Neural cell (in vitro differentiated cells): Measurements from ENCODE around the gene ALK.

ENCODE experiments used
- EP300 ChIP-seq: fragments of 450-650 bp; conservative IDR thresholded peaks from 2 replicates; pipeline ENCODE4 v1.6.1; 2014; ENCODE audit warnings: antibody characterized with exemption, mild to moderate bottlenecking, moderate library complexity; ENCODE audit not compliant: poor library complexity, severe bottlenecking
- EZH2 ChIP-seq: fragments of 200-600, 300-800 bp; shearing (Covaris generic), sonication (generic); IDR thresholded peaks from 2 replicates; pipeline ENCODE4 v1.6.1; 2014; ENCODE audit warnings: antibody characterized with exemption, low read length, borderline replicate concordance, mild to moderate bottlenecking; ENCODE audit not compliant: insufficient read depth, poor library complexity, severe bottlenecking
- MXI1 ChIP-seq: fragments of 450-650 bp; conservative IDR thresholded peaks from 2 replicates; pipeline ENCODE4 v1.6.1; 2014; ENCODE audit warnings: antibody characterized with exemption, mild to moderate bottlenecking; ENCODE audit not compliant: poor library complexity, severe bottlenecking
- POLR2AphosphoS5 ChIP-seq: IDR thresholded peaks from 2 replicates; pipeline ENCODE4 v1.6.1; 2012
- TAF1 ChIP-seq: IDR thresholded peaks from 2 replicates; pipeline ENCODE4 v1.6.1; 2012; ENCODE audit warnings: low read depth
- TF ChIP-seq, protein P1 (sequence below): fragments of 450-650 bp; IDR thresholded peaks from 2 replicates; pipeline ENCODE4 v1.5.1; 2014; ENCODE audit warnings: antibody characterized with exemption, mild to moderate bottlenecking, moderate library complexity; ENCODE audit not compliant: poor library complexity, severe bottlenecking
- TF ChIP-seq, protein P2 (sequence below): IDR thresholded peaks from 2 replicates; pipeline ENCODE4 v1.6.1; 2012; ENCODE audit warnings: borderline replicate concordance

DNA sequence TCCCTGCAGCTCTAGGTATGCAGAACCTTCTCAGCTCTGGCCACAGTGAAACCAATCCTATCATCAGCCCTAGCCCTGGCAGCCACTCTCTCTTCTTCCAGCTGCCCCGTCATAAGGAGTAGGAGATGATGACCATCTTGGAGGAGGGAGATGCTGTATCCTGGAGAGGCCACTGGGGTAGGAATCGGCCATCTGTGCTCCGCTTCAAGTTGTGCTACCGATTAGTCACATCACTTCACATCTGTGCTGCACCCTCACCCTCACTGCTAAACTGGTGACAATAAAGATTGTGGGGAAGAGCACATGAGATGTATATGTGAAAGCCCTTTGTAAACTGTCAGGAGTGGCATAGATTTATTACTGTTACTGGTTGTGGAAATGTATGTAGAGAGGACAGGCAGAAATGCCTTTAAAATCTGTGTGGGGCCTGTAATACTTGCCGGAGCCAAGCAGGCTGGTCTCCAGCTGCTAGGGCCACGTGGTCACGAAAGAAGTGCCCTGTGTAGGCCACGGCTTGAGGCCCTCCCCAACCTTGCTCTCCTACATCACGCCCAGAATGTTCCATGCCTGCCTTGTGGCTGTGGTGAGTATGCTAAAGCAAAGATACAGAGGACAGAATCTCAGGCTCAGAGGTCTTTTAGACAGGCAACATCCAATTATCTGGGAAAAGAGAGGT is 569.3 kb downstream of the ALK start:
- TF ChIP-seq, protein P1, sequence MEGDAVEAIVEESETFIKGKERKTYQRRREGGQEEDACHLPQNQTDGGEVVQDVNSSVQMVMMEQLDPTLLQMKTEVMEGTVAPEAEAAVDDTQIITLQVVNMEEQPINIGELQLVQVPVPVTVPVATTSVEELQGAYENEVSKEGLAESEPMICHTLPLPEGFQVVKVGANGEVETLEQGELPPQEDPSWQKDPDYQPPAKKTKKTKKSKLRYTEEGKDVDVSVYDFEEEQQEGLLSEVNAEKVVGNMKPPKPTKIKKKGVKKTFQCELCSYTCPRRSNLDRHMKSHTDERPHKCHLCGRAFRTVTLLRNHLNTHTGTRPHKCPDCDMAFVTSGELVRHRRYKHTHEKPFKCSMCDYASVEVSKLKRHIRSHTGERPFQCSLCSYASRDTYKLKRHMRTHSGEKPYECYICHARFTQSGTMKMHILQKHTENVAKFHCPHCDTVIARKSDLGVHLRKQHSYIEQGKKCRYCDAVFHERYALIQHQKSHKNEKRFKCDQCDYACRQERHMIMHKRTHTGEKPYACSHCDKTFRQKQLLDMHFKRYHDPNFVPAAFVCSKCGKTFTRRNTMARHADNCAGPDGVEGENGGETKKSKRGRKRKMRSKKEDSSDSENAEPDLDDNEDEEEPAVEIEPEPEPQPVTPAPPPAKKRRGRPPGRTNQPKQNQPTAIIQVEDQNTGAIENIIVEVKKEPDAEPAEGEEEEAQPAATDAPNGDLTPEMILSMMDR, result no peak
- TF ChIP-seq, protein P2, sequence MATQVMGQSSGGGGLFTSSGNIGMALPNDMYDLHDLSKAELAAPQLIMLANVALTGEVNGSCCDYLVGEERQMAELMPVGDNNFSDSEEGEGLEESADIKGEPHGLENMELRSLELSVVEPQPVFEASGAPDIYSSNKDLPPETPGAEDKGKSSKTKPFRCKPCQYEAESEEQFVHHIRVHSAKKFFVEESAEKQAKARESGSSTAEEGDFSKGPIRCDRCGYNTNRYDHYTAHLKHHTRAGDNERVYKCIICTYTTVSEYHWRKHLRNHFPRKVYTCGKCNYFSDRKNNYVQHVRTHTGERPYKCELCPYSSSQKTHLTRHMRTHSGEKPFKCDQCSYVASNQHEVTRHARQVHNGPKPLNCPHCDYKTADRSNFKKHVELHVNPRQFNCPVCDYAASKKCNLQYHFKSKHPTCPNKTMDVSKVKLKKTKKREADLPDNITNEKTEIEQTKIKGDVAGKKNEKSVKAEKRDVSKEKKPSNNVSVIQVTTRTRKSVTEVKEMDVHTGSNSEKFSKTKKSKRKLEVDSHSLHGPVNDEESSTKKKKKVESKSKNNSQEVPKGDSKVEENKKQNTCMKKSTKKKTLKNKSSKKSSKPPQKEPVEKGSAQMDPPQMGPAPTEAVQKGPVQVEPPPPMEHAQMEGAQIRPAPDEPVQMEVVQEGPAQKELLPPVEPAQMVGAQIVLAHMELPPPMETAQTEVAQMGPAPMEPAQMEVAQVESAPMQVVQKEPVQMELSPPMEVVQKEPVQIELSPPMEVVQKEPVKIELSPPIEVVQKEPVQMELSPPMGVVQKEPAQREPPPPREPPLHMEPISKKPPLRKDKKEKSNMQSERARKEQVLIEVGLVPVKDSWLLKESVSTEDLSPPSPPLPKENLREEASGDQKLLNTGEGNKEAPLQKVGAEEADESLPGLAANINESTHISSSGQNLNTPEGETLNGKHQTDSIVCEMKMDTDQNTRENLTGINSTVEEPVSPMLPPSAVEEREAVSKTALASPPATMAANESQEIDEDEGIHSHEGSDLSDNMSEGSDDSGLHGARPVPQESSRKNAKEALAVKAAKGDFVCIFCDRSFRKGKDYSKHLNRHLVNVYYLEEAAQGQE, result no peak
- TF ChIP-seq EP300 (no peak), TAF1 (no peak), POLR2AphosphoS5 (no peak), EZH2 (no peak), MXI1 (no peak)
